SK-N-SH (cell line): Measurements from ENCODE around the gene GYS2. TPM values are rescaled to one million over a fixed set of nuclear protein-coding genes. Genes with fewer than 3 reads are reported as not detected.

Source experiments
- CTCF ChIA-PET: fragments of 300-600, 350-600 bp; formaldehyde crosslinking; extraction: SDS; loops from one replicate; lab custom pipeline; 2021; lab: Yijun Ruan, JAX
- POLR2A ChIA-PET: fragments of 350-600 bp; sonication (Branson Sonifier 250); formaldehyde crosslinking; extraction: SDS; loops from one replicate; lab custom pipeline; 2020; ENCODE audit warnings: antibody characterized with exemption, inconsistent platforms; lab: Yijun Ruan, JAX
- DNase-seq: peaks from one replicate; pipeline ENCODE4 v3.0.0; 2012
- H2AFZ ChIP-seq: fragments of 200-600 bp; sonication (generic); 2 replicates; pipeline ENCODE4 v1.8.1; 2016; ENCODE audit warnings: antibody characterized with exemption, mild to moderate bottlenecking, low read depth
- H3F3A ChIP-seq: fragments of 200-600 bp; sonication (generic); replicated peaks from 2 replicates; pipeline ENCODE3; 2016; ENCODE audit warnings: antibody characterized with exemption, mild to moderate bottlenecking; ENCODE audit not compliant: insufficient read depth
- H3K27ac ChIP-seq, 2 experiments: fragments of 200-500 bp in 1 of 2; fragments of 200-600 bp in 1 of 2; sonication (Bioruptor generic) in 1 of 2; sonication (generic), shearing (Covaris generic) in 1 of 2; 2 replicates each; pipeline versions ENCODE4 v1.5.1 to v1.6.1; 2014 to 2016; ENCODE audit warnings: low read depth in 2 of 2, inconsistent platforms in 1 of 2, low read length in 1 of 2, mild to moderate bottlenecking in 1 of 2, mixed read lengths in 1 of 2
- H3K27me3 ChIP-seq: fragments of 200-600 bp; sonication (generic), shearing (Covaris generic); 2 replicates; pipeline ENCODE4 v1.6.1; 2016; ENCODE audit warnings: mixed run types; ENCODE audit not compliant: insufficient read depth
- H3K36me3 ChIP-seq, 2 experiments: fragments of 200-500 bp in 1 of 2; fragments of 200-600 bp in 1 of 2; sonication (Bioruptor generic) in 1 of 2; sonication (generic) in 1 of 2; replicated peaks in 1 of 2; 2 replicates each; pipeline versions ENCODE3 to v1.5.1; 2014 to 2016; ENCODE audit warnings: low read length in 1 of 2, mild to moderate bottlenecking in 1 of 2; ENCODE audit not compliant: insufficient read depth in 2 of 2, control insufficient read depth in 1 of 2
- H3K4me1 ChIP-seq, 2 experiments: fragments of 200-500 bp in 1 of 2; fragments of 200-600 bp in 1 of 2; sonication (Bioruptor generic) in 1 of 2; sonication (generic), shearing (Covaris generic) in 1 of 2; 2 replicates each; pipeline versions ENCODE4 v1.5.1 to v1.6.1; 2014 to 2016; ENCODE audit warnings: low read depth in 1 of 2, low read length in 1 of 2, mixed run types in 1 of 2; ENCODE audit not compliant: insufficient read depth in 2 of 2, control insufficient read depth in 1 of 2
- H3K4me2 ChIP-seq: fragments of 200-600 bp; sonication (generic), shearing (Covaris generic); 2 replicates; pipeline ENCODE4 v1.6.1; 2017; ENCODE audit warnings: mixed run types
- H3K4me3 ChIP-seq, 2 experiments: fragments of 200-500 bp in 1 of 2; fragments of 200-600 bp in 1 of 2; sonication (Bioruptor generic) in 1 of 2; sonication (generic), shearing (Covaris generic) in 1 of 2; 2 replicates each; pipeline versions ENCODE4 v1.5.1 to v1.8.1; 2014 to 2016; ENCODE audit warnings: low read depth in 2 of 2, inconsistent platforms in 1 of 2, low read length in 1 of 2, mild to moderate bottlenecking in 1 of 2, mixed read lengths in 1 of 2, moderate library complexity in 1 of 2
- H3K79me2 ChIP-seq: fragments of 200-600 bp; sonication (generic); 2 replicates; pipeline ENCODE4 v1.8.1; 2017; ENCODE audit warnings: mild to moderate bottlenecking; ENCODE audit not compliant: insufficient read depth
- H3K9ac ChIP-seq: fragments of 200-600 bp; sonication (generic); 2 replicates; pipeline ENCODE4 v1.6.1; 2017; ENCODE audit warnings: mixed run types
- H3K9me2 ChIP-seq: fragments of 200-600 bp; sonication (generic); 2 replicates; pipeline ENCODE4 v1.6.1; 2017; ENCODE audit warnings: mixed run types
- H3K9me3 ChIP-seq: fragments of 200-600 bp; sonication (generic); 2 replicates; pipeline ENCODE4 v1.6.1; 2017; ENCODE audit warnings: mixed run types, mild to moderate bottlenecking, moderate library complexity
- H4K20me1 ChIP-seq: fragments of 200-600 bp; sonication (generic); 2 replicates; pipeline ENCODE4 v1.6.1; 2017; ENCODE audit warnings: mild to moderate bottlenecking, mixed run types; ENCODE audit not compliant: insufficient read depth
- CHD2 ChIP-seq: fragments of 150-350 bp; IDR thresholded peaks from 2 replicates; pipeline ENCODE4 v1.6.1; 2018; ENCODE audit warnings: low read length; ENCODE audit not compliant: partially characterized antibody
- ELF1 ChIP-seq: IDR thresholded peaks from 2 replicates; pipeline ENCODE4 v1.4.0; 2012
- EP300 ChIP-seq, 2 experiments: IDR thresholded peaks; 2 replicates each; pipeline versions ENCODE4 v1.4.0 to v1.6.1; 2012; ENCODE audit warnings: borderline replicate concordance in 1 of 2, low read depth in 1 of 2, low read length in 1 of 2
- EZH2phosphoT487 ChIP-seq: fragments of 200-600 bp; sonication (generic); IDR thresholded peaks from 2 replicates; pipeline ENCODE4 v1.6.1; 2017; ENCODE audit warnings: low read depth, mixed run types, mild to moderate bottlenecking, antibody characterized with exemption, moderate library complexity, borderline replicate concordance
- FOSL2 ChIP-seq: IDR thresholded peaks from 2 replicates; pipeline ENCODE4 v1.4.0; 2012; ENCODE audit warnings: low read depth, mild to moderate bottlenecking, moderate library complexity, borderline replicate concordance
- FOXM1 ChIP-seq: IDR thresholded peaks from 2 replicates; pipeline ENCODE4 v1.4.0; 2012; ENCODE audit warnings: low read depth, mild to moderate bottlenecking
- JUND ChIP-seq: IDR thresholded peaks from 2 replicates; pipeline ENCODE4 v1.4.0; 2012
- NFIC ChIP-seq: IDR thresholded peaks from 2 replicates; pipeline ENCODE4 v1.4.0; 2012; ENCODE audit warnings: borderline replicate concordance
- NRF1 ChIP-seq: IDR thresholded peaks from 2 replicates; pipeline ENCODE4 v1.6.1; 2012; ENCODE audit warnings: low read depth, mild to moderate bottlenecking, low read length
- RAD21 ChIP-seq: IDR thresholded peaks from 2 replicates; pipeline ENCODE4 v1.6.1; 2012; ENCODE audit warnings: mild to moderate bottlenecking, low read length
- RCOR1 ChIP-seq: fragments of 150-350 bp; IDR thresholded peaks from 2 replicates; pipeline ENCODE4 v1.6.1; 2017; ENCODE audit warnings: antibody characterized with exemption, low read length
- RFX5 ChIP-seq: IDR thresholded peaks from 2 replicates; pipeline ENCODE4 v1.6.1; 2012; ENCODE audit warnings: mild to moderate bottlenecking, improper control_type of control experiment, low read length
- SMC3 ChIP-seq: IDR thresholded peaks from 2 replicates; pipeline ENCODE4 v1.6.1; 2012; ENCODE audit warnings: low read depth, low read length, improper control_type of control experiment
- WGBS: methylation state at CpG from one replicate; pipeline ENCODE4 v1.1.6; 2017; ENCODE audit warnings: low lambda C conversion rate; 5-methylcytosine and 5-hydroxymethylcytosine counted together
- polyA plus RNA-seq, 3 experiments: library from polyadenylated mRNA; depleted of rRNA; stranded (reverse); fragments of >200 nt; gene quantifications; 2 replicates each; pipeline ENCODE4 v1.2.3, GENCODE V29; 2012
- TF ChIP-seq, protein P1 (sequence below): IDR thresholded peaks from 2 replicates; pipeline ENCODE4 v1.4.0; 2012; ENCODE audit warnings: low read depth, borderline replicate concordance
- TF ChIP-seq, protein P2 (sequence below): fragments of 200-600 bp; sonication (generic); IDR thresholded peaks from 2 replicates; pipeline ENCODE4 v1.6.1; 2017; ENCODE audit warnings: antibody characterized with exemption, mild to moderate bottlenecking, moderate library complexity

The GYS2 gene
- polyA plus RNA-seq, 1 of the 3 experiments (the other 2 are of a cell fraction): not detected

DNA sequence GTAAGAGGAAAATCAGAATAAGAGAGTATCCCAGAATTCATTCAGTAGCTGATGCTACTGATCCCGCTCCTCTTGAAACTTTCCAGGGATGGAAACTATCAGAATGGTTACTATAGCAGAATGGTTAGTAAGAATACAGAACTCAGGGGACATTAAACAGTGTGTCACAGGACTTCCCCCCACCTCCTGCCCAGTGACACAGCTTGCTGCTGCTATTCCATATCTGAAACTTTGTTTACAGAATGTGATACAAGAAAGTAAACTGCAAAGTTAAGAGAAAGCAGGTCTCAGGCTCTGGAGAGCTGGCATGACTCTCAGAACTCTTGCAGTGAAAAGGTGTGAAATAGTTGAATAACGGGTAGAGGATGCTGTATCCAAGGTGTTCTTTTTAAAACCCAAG is 75.2 kb downstream of the GYS2 start:
- POLR2A ChIA-PET: no interaction called here
- no peak overlapping the region for H3K4me2 ChIP-seq
- H3K36me3 ChIP-seq: no peaks in the 10 kb centered on the region
- H3K9me3 ChIP-seq: no peaks in the 10 kb centered on the region
- H3K9me2 ChIP-seq: no peaks in the 10 kb centered on the region
- no peak overlapping the region for H2AFZ ChIP-seq
- no peak overlapping the region for H3K4me3 ChIP-seq
- peaks cover 38% of the 10 kb centered on the region; the same call in 1 of the 2 replicates for H3K27me3 ChIP-seq
- no peak for TF ChIP-seq NRF1
- no peak for TF ChIP-seq CHD2
- TF ChIP-seq, protein P1, sequence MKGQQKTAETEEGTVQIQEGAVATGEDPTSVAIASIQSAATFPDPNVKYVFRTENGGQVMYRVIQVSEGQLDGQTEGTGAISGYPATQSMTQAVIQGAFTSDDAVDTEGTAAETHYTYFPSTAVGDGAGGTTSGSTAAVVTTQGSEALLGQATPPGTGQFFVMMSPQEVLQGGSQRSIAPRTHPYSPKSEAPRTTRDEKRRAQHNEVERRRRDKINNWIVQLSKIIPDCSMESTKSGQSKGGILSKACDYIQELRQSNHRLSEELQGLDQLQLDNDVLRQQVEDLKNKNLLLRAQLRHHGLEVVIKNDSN: no peak
- no peak for TF ChIP-seq FOXM1
- TF ChIP-seq, all 33 proteins: peak for 0
- Histone ChIP-seq H3K27ac (no peak overlapping the region), H4K20me1 (no peaks in the 10 kb centered on the region), H3K79me2 (no peaks in the 10 kb centered on the region), H3K9ac (no peak overlapping the region), H3F3A (no peaks in the 10 kb centered on the region), H3K4me1 (peaks cover 3 to 7% of the 10 kb centered on the region in 2 experiments; a peak in 3 of 4 replicates)
- 58% methylated on average over 2 of the region's 2 CpGs for WGBS
- no peak for DNase-seq
- CTCF ChIA-PET: interaction anchor here (0.7 kb wide), 1 partner anchor 12 kb away, joined by 4 read pairs; no protein-coding TSS in a partner anchor

DNA sequence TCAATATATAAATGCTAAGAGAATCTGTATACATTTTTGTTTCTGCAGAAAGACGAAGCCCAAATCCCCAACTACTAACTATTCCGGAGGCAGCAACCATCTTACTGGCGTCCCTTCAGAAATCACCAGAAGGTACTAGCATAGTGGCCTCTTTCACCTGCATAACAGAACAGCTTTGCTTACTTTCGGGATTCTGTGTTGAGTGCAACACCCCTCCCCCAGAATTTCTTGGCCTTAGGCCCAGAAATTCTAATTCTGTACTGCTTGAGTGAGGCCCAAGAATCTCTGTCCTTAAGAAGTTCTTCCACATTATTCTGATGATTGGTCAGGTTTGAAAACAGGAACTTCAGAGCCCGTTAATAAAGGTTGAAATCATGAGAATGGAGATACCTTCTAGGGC is 75.7 kb downstream of the GYS2 start:
- Histone ChIP-seq H3K4me3 (no peak overlapping the region), H3K4me1 (peaks cover 3 to 7% of the 10 kb centered on the region in 2 experiments; a peak in 3 of 4 replicates), H3K9me2 (no peaks in the 10 kb centered on the region), H3K9ac (no peak overlapping the region), H3K36me3 (no peaks in the 10 kb centered on the region), H3K27ac (no peak overlapping the region), H3K79me2 (no peaks in the 10 kb centered on the region), H4K20me1 (no peaks in the 10 kb centered on the region), H3K9me3 (no peaks in the 10 kb centered on the region)
- 68% methylated on average over 5 of the region's 5 CpGs for WGBS
- POLR2A ChIA-PET: no interaction called here
- DNase-seq: no peak
- no peak for TF ChIP-seq SMC3
- TF ChIP-seq FOXM1: no peak
- no peak for TF ChIP-seq FOSL2
- no peak for TF ChIP-seq ELF1
- TF ChIP-seq EP300 (IDR thresholded peaks at IDR 0.05; ENCODE audit: borderline replicate concordance in 1 of 2, low read depth in 1 of 2, low read length in 1 of 2): no peak
- TF ChIP-seq RCOR1: no peak
- TF ChIP-seq, protein P2, sequence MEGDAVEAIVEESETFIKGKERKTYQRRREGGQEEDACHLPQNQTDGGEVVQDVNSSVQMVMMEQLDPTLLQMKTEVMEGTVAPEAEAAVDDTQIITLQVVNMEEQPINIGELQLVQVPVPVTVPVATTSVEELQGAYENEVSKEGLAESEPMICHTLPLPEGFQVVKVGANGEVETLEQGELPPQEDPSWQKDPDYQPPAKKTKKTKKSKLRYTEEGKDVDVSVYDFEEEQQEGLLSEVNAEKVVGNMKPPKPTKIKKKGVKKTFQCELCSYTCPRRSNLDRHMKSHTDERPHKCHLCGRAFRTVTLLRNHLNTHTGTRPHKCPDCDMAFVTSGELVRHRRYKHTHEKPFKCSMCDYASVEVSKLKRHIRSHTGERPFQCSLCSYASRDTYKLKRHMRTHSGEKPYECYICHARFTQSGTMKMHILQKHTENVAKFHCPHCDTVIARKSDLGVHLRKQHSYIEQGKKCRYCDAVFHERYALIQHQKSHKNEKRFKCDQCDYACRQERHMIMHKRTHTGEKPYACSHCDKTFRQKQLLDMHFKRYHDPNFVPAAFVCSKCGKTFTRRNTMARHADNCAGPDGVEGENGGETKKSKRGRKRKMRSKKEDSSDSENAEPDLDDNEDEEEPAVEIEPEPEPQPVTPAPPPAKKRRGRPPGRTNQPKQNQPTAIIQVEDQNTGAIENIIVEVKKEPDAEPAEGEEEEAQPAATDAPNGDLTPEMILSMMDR: no peak
- no peak for TF ChIP-seq EZH2phosphoT487
- TF ChIP-seq, protein P1: no peak
- no peak for TF ChIP-seq RFX5
- TF ChIP-seq RAD21: no peak
- no peak for TF ChIP-seq JUND
- TF ChIP-seq NFIC: no peak
- TF ChIP-seq, all 33 proteins: peak for 0
- H3K4me2 ChIP-seq: no peak overlapping the region
- H3K27me3 ChIP-seq: peaks cover 38% of the 10 kb centered on the region; the same call in 1 of the 2 replicates
- H3F3A ChIP-seq: no peaks in the 10 kb centered on the region
- CTCF ChIA-PET: no interaction called here
- H2AFZ ChIP-seq: no peak overlapping the region
